ENCODE results near the gene TBC1D22B. TPM values are rescaled to one million over a fixed set of nuclear protein-coding genes. Genes with fewer than 3 reads are reported as not detected.

The TBC1D22B gene
- total RNA-seq, 2 donors from 2014 or later, result 6.5 to 8.7 TPM

DNA sequence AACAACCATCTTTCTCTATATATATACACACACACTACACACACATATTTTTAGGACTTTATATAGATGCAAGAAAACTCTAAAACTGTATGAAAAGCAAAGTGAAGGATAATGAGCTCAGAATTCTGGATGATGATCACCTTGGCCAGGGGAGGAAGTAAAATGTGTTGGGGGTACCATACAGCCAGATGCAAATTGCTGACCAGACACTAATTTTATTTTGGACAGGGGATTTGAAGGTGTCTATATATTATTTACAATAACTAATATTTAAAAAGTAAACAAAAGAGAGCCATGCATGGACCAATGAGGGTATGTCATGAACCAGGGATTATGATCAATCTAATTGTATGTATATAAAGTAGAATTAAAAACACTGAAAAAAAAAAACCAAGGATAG, 19.8 kb upstream of the TBC1D22B start:
- DNase-seq, result no peak
- ATAC-seq, result no peak

DNA sequence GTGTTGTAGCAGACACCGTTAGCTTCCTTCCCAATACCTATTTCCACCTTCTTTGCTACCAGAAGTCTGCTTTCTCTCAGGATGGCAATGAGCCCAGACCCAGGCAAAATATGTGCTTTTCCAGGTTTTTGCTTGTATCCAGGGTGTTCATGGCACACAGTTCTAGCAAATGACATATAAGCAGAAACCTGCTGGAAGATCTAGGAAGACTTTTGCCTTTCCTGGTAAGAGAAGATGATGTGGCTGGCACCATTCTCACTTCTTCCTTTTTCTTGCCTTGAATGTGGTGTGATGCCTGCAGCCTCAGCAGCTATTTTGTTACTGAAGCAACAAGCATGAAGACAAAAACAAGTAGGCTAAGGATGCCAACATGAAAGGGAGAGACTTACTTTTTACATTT, 19.2 kb upstream of the TBC1D22B start:
- DNase-seq (no peak), ATAC-seq (no peak)
- intact Hi-C loops (cut with DNase I), result no loop called here

More for the DNA sequence above, 19.8 kb upstream of the TBC1D22B start:
- intact Hi-C loops (cut with DNase I), result no loop called here

GRCh38 chr6:37239526-37239925, 18.0 kb upstream of the TBC1D22B start:
- ATAC-seq, result peak in 1 of 2 donors; percentile 1
- DNase-seq, result no peak

GRCh38 chr6:37239950-37240713, 17.4 kb upstream of the TBC1D22B start:
- ATAC-seq (peak; percentile 38 to 73), DNase-seq (peak; percentile 95)
- intact Hi-C loops (cut with DNase I), result no loop called here

More at GRCh38 chr6:37239526-37239925, 18.0 kb upstream of the TBC1D22B start:
- intact Hi-C loops (cut with DNase I), result no loop called here

GRCh38 chr6:37241131-37241530, 16.4 kb upstream of the TBC1D22B start:
- DNase-seq (no peak), ATAC-seq (no peak)
- intact Hi-C loops (cut with DNase I), result no loop called here

- intact Hi-C loops (cut with DNase I), result no loop called here
- ATAC-seq (no peak), DNase-seq (no peak)
These were observed 15.7 kb upstream of the TBC1D22B start for GRCh38 chr6:37241775-37242428.

DNA sequence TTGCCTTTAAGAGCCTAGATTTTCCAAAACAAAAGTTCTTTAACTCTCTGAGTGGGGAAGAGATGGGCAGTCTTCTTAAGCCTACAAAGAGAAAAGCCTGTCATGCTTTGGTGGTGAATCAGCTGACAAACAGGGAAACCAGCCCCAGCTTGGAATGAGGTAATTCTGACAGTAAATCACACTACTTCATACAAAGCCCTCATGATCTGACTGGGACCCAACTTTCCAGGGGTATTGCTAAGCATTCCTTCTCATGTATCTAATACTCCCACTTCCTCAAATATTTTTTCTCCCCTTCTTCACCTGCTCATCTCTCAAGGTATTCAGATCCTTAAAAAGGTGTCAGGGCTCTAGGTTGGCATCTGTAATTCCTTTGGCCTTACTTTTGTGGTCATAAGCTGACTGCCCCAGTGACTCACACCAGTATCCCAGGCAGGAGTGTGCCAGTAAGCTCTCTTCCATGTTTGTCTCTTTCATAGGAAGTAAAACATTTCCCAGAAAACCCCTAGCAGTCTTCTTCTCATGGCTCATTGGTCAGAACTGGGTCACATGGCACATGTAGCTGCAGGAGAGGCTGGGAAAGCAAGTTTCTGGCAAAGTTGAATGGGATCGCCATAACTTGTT, 15.0 kb upstream of the TBC1D22B start:
- intact Hi-C loops (cut with DNase I), result no loop called here
- ATAC-seq, result peak in 1 of 2 donors; percentile 45

DNA sequence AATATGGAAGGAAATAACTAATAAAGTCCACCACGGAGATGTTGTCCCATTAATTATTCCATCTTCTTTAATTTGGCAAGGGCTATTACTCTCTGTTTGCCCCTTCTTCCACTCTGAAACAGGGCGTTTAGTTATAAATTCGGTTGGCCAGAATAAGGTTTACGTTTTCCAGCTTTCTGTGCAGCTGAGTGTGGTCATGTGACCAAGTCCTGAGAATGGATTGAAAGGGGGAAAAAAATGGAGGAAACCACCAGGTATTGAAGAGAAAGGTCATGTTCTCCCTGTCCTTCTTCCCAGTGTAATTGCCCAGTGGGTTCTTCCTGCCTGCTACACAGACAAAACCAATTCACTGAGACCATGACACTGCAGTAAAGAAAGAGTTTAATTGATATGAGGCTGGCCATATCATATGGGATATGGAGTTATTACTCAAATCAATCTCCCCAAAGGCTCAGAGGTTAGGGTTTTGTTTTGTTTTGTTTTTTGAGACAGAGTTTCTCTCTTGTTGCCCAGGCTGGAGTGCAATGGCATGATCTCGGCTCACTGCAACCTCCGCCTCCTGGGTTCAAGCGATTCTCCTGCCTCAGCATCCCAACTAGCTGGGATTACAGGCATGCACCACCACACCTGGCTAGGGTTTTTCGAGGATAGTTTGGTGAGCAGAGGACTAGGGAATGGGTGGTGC, 14.3 kb upstream of the TBC1D22B start:
- intact Hi-C loops (cut with DNase I), result no loop called here
- ATAC-seq (no peak), DNase-seq (no peak)

More for the DNA sequence above, 15.0 kb upstream of the TBC1D22B start:
- DNase-seq, result peak; percentile 40

- DNase-seq (no peak), ATAC-seq (no peak)
- intact Hi-C loops (cut with DNase I), result no loop called here
These were observed 13.7 kb upstream of the TBC1D22B start for GRCh38 chr6:37243816-37244370.

- ATAC-seq, result peak; percentile 79 to 93
- DNase-seq, result peak; percentile 80
- intact Hi-C loops (cut with DNase I), result no loop called here
These were observed 12.9 kb upstream of the TBC1D22B start for GRCh38 chr6:37244430-37245310.

GRCh38 chr6:37251211-37251780, 6.3 kb upstream of the TBC1D22B start:
- DNase-seq (no peak), ATAC-seq (no peak)
- intact Hi-C loops (cut with DNase I), result no loop called here

GRCh38 chr6:37253486-37254007, 4.0 kb upstream of the TBC1D22B start:
- intact Hi-C loops (cut with DNase I), result no loop called here
- DNase-seq (no peak), ATAC-seq (no peak)

GRCh38 chr6:37254881-37255280, 2.7 kb upstream of the TBC1D22B start:
- DNase-seq (no peak), ATAC-seq (no peak)
- intact Hi-C loops (cut with DNase I), result no loop called here

DNA sequence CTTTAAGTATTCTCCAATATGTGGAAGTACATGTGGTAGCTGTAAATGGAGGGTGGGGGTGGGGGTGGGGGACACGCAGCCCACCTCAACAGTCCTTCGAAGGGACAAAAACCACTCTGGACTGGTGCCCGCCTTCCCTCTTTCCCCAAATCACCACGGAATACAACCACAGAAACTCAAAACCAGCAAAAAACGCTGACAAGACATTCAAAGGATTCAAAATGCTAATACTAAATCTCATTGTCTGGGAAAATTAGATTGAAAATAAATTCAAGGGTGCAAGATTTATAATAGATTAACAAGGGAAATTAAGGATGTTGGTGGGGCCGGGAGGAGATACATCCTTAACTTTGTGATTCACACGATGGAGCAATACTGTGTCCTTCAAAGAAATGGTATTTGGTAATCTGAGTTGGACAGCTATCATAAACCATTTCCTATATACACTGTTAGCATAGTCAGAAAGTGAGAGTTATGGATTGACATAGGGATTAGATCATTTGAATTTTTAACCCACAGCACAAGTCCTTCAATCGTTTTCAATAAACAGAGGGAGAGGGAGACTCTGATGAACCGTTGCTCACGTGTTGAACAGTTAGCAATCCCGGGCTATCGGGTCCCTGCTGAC, 766 bp upstream of the TBC1D22B start:
- ATAC-seq (peak in 1 of 2 donors; percentile 12), DNase-seq (no peak)
- intact Hi-C loops (cut with DNase I), result no loop called here

GRCh38 chr6:37257320-37257633, 295 bp upstream of the TBC1D22B start:
- no peak for ATAC-seq
- no peak for DNase-seq
- intact Hi-C loops (cut with DNase I), result no loop called here

- intact Hi-C loops (cut with DNase I), result no loop called here
- DNase-seq (no peak), ATAC-seq (no peak)
These were observed 983 bp downstream of the TBC1D22B start for GRCh38 chr6:37258405-37259105.

GRCh38 chr6:37259191-37259590, 1.6 kb downstream of the TBC1D22B start:
- intact Hi-C loops (cut with DNase I), result no loop called here
- no peak for ATAC-seq

More at GRCh38 chr6:37259191-37259590, 1.6 kb downstream of the TBC1D22B start:
- DNase-seq, result no peak
